ENCODE results near the gene AFG1L.
"Not testable (repeated sequence)": the region's sequence is repeated elsewhere in the genome, so short reads cannot be mapped to it uniquely, and the experiment has no call there.

The AFG1L gene

DNA sequence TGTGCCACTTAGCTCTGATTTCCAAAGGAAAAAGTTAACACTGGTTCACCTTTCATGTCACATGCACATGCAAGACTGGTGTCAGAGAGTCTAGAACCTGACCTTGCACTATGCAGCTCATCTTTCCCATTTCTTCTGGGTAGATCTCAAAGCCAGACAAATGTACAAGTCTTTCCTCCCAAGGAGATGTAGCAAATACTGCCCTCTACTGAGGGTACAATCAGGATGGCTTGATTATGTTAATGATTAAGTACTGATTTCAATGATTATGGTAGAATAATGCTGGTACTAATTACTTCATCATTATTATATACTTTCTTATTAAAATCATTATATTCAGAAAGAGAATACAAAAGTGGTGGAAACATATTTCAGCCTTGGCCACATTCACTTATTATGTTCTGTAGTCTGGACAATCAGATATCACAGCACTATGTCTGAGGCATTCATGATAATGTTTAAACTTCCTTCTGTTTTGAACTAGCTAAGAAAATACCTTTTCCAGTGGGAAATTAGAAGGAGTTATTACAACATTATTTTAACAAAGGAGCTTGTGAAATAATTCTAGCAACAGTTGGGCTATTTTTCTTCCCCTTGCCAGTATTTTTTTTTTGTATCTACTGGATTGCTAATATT lies 197.4 kb downstream of the AFG1L start:
- no peak for DNase-seq (ENCODE audit: extremely low spot score, insufficient read length, low read depth)
- peak; percentile 78 for FAIRE-seq

DNA sequence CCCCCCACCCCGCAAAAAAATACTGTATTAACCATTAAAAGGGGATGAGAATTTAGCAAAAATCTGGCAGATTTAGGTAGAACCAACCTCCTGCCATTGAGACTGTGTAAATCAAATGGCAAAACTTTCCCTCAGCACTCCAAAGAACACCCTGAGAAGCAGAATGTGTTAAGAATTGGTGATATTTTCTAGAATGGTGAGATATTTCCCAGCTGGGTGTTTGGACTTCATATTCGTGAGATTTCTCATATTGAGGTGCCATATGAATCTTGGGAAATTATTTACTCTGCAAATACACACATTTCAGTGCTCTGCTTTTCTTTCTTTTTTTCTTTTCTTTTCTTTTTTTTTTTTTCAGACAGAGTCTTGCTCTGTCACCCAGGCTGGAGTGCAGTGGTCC lies 199.6 kb downstream of the AFG1L start:
- DNase-seq (ENCODE audit: extremely low spot score, insufficient read length, low read depth) (no peak), FAIRE-seq (no peak)

DNA sequence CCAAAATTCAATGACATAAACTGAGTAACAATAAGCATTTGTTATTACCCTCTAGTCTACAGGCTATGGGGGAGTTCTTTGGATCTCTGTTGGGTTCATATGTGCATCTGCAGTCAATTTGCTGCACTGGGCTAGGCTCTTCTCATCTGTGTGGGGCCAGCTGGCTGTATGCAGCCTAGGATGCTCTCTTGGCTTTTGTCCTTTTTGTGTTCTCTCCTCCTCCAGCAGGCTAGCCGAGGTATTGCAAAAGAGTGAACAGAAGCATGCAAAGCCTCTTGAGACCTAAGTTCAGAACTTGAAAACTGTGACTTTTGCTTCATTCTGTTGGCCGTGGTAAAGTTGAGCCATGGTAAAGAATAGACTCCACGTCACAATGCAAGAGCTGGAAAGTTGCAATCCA lies 203.0 kb downstream of the AFG1L start:
- FAIRE-seq (peak; percentile 31), DNase-seq (ENCODE audit: extremely low spot score, insufficient read length, low read depth) (peak; percentile 7)

DNA sequence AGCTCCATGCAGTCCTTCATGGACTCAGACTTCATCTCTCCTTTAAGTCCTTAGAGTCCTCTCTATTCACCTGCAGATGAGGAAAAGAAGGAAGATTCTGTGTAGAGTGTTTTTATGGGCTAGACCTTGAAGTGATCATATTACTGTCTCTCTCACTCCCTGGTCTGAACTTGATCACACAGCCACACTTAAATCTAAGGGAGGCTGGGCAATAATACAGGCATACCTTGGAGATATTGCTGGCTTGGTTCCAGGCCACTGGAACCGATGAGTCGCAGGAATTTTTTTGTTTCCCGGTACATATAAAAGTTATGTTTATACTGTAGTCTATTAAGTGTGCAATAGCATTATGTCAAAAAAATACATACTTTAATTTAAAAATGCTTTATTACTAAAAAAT lies 206.7 kb downstream of the AFG1L start:
- no peak for FAIRE-seq
- no peak for DNase-seq (ENCODE audit: extremely low spot score, insufficient read length, low read depth)

DNA sequence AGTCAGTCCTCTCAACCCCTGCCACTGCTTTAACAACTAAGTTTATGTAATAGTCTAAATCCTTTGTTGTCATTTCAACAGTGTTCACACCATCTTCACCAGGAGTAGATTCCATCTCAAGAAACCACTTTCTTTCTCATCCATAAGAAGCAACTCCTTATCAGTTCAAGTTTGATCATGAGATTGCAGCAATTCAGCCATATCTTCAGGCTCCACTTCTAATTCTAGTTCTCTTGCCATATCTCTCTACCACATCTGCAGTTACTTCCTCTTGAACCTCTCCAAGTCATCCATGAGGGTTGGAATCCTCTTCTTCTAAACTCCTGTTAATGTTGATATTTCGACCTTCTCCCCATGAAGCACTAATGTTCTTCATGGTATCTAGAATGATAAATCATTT lies 208.0 kb downstream of the AFG1L start:
- DNase-seq (ENCODE audit: extremely low spot score, insufficient read length, low read depth): no peak
- FAIRE-seq: no peak

DNA sequence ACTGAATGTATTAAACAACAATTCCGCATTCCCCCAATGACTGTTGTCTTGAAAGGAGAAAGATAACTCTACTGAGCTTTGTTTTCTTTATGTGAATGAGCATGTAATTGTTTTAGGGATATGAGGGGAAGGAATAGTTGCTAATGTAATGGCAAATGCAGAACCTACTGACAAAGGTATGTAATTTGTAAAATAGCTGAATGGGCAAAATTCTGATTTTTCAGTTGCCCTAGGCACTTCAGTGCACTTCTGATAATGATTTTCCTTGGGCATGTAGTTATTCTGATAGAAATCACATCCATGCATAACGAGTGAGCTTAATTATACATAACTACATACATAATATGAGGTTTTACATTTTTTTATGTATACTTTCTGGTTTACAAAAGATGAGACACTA lies 212.5 kb downstream of the AFG1L start:
- DNase-seq (ENCODE audit: extremely low spot score, insufficient read length, low read depth) (no peak), FAIRE-seq (no peak)

DNA sequence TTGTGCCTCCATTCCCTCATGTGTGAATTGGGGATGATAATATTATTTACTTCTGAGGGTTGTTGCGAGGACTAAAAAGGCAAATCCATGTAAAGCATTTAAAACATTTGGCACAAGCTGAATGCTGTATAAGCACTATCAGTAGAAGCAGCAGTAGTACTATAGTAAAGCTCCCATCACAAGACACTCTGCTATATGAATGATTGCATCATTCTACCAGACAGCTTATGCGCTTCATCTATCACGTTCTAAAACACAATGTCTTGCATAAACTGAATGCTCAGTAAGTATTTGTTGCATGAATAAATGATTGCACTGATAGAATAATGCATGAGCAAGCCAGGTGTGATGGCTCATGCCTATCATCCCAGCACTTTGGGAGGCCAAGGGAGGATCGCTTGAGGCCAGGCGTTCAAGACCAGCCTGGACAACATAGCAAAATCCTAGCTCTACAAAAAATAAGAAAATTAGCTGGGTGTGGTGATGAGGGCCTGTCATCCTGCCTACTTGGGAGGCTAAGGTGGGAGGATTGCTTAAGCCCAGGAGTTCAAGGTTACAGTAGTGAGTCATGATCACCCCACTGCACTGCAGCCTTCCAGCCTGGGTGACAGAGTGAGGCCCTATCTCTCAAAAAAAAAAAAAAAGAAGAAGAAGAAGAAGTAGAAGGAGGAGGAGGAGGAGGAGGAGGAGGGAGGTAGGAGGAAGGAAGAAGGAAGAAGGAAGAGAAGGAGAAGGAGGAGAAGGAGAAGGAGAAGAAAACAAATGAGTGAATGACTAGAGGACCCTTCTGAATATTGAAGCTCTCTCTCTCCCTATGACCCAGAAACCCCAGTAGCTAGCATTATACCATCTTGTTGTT lies 215.8 kb downstream of the AFG1L start:
- no peak for FAIRE-seq

DNA sequence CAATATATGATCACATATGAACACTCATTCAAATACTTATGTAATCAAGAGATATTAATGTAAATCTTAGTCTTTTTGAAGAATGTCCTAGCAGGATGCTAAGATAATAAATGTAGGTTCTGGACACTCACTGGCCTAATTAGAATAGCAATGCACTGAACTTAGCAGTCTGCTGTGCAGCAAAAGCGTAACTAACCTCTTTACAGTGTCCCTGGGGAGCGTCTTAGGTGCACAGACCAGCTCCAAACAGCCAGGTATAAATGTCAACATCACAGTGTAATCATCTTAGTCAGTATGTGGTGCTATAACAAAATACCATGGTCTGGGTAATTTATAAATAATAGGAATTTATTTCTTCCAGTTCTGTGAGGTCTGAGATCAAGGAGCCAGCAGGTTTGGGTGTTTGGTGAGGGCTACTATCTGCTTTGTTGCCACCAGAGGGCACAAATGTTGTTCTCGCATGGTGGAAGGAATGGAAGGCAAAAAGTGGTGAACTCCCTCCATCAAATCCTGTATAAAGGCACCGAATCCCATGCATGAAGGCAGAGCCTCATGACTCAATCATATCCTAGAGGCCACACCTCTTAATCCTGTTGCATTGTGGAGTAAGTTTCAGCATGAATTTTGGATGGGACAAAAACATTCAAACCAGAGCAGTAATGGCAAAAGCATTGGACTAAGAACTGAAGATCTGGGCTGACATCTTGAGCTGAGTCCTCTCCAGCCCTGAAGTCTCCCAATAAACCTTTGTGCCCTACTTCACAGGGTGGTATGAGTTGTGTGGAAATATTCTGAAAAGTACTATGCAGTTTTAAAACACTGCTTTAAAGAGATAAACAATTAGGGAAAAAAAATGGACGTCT lies 224.1 kb downstream of the AFG1L start:
- DNase-seq (ENCODE audit: extremely low spot score, insufficient read length, low read depth) (no peak), FAIRE-seq (peak; percentile 62)

More for the DNA sequence above, 215.8 kb downstream of the AFG1L start:
- no peak for DNase-seq (ENCODE audit: extremely low spot score, insufficient read length, low read depth)

DNA sequence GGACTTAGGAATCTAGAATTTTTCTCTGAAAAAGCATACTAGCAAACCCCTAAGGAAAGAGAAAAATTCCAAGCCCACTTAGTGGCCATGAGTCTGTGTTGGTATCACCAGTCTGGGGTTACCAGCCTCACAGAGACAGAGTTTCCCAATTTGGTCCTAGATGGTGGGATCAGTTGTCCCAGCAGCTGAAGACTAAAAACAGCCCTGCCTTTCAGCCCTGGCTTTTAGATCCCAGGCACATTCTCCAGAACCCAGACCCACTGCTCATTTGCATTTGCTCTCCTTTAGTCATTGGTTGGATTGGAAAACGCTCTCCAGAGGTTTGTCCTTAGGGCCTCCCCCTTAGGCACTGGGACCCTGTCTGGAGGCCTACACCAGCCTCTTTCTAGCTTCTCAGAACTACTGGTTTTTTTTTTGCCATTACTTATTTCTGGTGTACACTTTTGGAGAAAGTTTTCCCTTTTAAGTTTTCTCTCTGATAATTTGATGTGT lies 226.8 kb downstream of the AFG1L start:
- no peak for FAIRE-seq

DNA sequence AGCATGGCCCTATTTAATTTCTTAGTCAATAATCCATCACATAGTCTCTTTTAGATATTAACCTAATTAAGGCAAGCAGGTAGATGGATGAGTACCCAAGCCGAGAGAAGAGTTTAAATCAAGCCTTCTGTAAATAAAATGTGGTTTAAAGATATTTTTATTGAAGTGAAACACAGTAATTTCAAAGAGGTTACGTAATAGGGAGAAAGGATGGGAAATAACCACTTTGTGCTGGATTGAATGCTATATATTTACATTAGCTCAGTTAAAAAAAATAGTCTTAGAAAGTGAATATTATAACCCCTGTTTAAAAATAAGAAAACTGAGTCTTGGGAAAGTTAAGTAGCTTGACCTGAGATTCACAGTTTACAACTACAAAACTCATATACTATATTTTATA lies 228.8 kb downstream of the AFG1L start:
- FAIRE-seq: no peak
- DNase-seq (ENCODE audit: extremely low spot score, insufficient read length, low read depth): no peak

More for the DNA sequence above, 226.8 kb downstream of the AFG1L start:
- no peak for DNase-seq (ENCODE audit: extremely low spot score, insufficient read length, low read depth)

DNA sequence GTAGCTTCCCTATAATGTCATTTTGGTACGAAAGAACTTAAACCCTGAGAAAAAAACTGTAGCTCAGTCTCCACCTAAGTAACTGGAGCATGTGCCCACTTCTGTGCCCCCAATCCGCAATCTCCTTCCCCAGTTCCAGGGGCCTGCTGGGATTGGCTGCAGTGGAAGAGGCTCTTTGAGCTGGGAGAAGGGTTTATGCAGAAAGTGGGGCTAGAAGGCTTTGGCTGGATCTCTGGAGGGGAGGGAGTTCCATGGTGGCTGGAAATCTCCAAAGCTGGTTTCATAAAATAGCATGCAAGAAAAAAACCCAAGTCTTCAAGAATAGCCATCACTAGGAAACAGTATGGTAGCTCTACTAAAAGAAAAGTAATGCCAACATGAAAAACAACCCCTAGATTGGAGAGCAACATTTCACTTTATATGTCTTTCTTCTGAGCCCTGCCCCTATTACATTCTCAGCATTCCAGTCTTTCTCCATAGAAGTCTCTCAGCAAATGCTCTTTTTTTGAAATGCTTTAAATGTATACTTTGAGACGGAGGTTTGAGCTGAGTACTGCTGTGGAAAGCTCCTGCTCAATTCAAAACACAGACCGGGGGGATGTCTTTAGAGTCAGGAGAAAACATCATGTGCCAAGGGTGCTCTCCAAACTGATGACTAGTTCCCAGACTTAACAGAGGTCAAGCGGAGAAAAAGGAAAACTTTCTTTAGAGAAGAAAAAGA lies 229.8 kb downstream of the AFG1L start:
- DNase-seq (ENCODE audit: extremely low spot score, insufficient read length, low read depth) (no peak), FAIRE-seq (no peak)

DNA sequence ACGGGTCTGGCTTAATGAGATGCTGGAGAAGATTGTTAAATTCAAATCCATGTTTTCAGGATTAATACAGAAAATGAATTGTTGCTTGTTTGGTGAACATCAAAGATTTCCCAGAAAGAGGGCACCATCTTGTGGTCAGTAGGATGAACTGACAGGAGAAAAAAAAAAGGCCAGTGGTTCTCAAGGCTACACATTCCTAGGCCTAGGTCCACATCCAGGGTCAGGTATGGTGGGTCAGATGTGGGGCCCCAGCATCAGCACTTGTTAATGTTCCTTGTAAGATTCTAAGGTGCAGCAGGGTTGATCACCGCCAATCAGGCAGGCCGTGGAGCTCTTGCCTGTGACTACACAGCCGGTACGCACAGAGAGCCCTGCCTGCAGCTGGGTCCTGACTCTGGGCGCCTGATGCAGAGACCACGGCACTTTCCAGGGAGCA lies 231.9 kb downstream of the AFG1L start:
- DNase-seq (ENCODE audit: extremely low spot score, insufficient read length, low read depth): peak; percentile 9
- peak; percentile 73 for FAIRE-seq

DNA sequence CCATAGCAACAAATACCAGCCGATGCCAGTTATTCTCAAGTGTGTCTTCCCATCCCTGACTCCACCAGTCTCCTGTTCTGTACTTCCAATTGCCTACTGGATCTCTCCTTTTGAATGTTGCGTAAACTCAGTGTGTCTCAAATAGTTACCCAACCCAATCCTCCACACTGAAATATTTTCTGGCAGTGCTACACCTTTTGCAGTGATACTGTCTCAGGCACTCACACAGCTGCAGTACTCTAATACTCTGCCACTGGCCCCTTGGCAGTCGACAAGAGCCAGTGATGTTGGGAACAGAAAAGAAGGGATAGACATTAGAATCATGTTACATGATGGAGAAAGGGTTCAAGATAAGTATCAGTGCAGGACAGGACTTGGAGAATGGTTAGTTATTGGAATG lies 234.0 kb downstream of the AFG1L start:
- FAIRE-seq: no peak
- no peak for DNase-seq (ENCODE audit: extremely low spot score, insufficient read length, low read depth)

DNA sequence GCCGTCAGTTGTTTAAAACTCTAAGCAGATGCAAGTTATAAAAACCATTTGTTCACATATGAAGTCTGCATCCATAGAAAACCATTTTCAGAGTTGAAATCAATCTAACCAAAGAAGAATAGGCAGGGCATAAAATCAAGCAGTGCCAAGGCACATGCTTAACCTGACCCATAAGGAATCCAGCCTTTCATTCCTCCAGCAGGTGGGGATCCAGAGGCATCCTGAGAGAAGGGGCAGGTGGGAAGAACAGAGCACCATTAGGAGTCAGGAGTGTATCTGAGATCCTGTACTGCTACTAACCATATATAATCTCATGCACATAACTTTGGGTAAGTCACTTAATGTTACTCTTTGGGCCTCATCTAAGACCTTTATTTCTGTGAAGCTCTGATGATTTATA lies 236.5 kb downstream of the AFG1L start:
- no peak for DNase-seq (ENCODE audit: extremely low spot score, insufficient read length, low read depth)
- no peak for FAIRE-seq

DNA sequence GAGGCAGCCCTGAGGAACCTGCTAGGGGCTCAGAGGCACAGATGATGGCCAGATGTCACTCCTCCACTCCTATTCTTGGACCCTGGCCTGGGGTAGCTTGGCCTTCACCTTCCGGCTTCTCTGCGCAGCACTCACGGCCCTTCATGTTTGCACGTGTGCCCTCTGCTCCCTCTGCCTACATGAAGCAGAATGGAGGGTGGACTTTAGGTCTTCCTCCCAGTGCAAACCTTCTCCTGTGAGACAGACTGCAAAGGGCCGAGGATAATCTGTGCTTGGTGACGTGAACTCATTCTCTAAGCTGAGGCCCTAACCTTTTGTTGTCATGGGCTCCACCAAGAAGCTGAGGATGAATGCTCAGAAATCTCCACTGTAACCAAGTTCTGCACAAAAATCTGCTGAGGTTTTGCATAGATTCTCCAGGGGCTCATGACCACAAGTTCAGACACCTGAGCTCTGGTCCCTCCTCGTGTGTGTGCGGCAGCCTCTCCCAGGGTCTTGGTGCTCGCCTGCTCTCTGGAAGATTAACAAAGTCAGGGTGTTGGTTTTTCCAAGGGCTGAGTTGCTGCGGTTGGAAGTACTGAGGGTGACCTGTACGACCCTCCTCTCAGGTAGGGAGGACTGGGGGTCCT lies 240.4 kb downstream of the AFG1L start:
- DNase-seq (ENCODE audit: extremely low spot score, insufficient read length, low read depth) (no peak), FAIRE-seq (no peak)

DNA sequence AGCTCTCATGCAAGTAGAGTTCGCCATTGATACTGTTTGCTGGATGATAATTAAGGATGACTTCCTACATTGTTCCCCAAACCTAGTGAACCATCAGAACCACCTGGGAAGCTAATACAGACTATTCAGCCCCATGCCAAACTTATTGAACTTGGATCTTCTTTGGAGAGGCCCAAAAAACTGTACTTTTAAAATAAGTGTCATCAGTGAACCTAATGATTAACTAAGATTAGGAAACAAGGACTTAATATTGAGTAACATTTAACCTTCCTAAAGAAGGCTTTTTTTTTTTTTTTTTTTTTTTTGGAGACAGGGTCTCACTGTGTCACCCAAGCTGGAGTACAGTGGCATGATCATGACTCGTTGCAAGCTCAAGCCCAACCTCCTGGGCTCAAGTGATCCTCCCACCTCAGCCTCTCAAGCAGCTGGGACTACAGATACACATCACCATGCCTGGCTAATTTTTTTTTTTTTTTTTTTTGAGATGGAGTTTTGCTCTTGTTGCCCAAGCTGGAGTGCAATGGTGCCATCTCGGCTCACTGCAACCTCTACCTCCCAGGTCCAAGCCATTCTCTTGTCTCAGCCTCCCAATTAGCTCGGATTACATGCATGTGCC lies 241.2 kb downstream of the AFG1L start:
- FAIRE-seq; DNase-seq (ENCODE audit: extremely low spot score, insufficient read length, low read depth): not testable (repeated sequence)

DNA sequence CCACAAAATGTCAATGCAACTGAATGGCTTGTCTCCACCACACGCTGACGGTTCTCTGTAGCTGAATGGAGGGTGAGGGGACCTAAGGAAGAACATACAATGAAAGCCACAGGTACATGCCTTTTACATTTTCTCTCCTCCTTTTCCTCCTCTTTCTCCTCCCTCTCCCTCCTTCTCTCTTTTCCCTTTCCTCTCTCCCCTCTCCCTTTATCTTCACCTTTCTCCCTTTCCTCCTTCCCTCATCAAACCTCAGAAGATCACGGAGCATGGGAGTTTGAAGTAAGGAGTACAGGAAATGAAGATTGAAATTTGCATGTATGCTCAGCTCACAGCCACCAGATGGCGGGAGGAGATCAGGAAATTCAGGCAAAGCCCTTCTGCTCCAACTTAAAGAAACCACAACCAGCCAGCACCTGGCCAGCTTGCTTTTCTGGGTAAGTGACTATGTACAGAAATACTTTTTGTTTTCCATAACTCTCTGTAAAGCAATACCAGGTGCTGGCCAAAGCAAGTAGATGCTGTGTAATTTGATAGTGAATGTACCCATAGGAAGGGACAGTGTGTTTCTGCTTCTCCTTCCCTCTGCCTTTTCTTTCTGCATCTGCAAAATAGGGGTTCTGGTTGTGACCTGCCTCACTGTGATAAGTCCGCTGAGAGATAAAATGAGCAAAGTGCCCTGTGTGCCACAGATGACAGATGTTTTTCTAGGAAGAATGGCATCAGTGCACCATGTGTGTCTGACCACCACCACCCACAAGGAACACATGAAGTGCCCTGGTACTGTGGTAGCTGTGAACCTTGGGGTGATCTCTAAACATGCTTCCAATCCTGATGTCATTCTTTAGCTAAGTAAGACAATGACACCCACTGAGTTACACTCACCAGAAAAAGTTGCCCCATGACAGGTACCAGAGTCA lies 247.2 kb downstream of the AFG1L start:
- DNase-seq (ENCODE audit: extremely low spot score, insufficient read length, low read depth): no peak
- peak; percentile 91 for FAIRE-seq
